HG02870 (cell line): ENCODE results near the gene RNASE11.
"Not testable (repeated sequence)": the region's sequence is repeated elsewhere in the genome, so short reads cannot be mapped to it uniquely, and the experiment has no call there.

Experiments
- ATAC-seq: cut with Tn5 transposase; IDR thresholded peaks from one replicate; pipeline ENCODE4 v1.9.1; 2021; ENCODE audit warnings: mild to moderate bottlenecking, moderate library complexity; ENCODE audit not compliant: unreplicated experiment

RNASE11 gene

GRCh38 chr14:20587489-20588154 lies at the start of gene RNASE11:
Gene RNASE11, minus strand, starts transcription at chr14:20588001.
- ATAC-seq = no peak

- peak; percentile 75 for ATAC-seq
Measured at GRCh38 chr14:20632831-20633691, 45.3 kb upstream of the RNASE11 start.

GRCh38 chr14:20632448-20632830 lies 44.6 kb upstream of the RNASE11 start:
- ATAC-seq = no peak

GRCh38 chr14:20631880-20632389 lies 44.1 kb upstream of the RNASE11 start:
- ATAC-seq = no peak

GRCh38 chr14:20631023-20631879 lies 43.5 kb upstream of the RNASE11 start:
- ATAC-seq = no peak

- peak; percentile 34 for ATAC-seq
Measured at GRCh38 chr14:20630340-20631022, 42.7 kb upstream of the RNASE11 start.

GRCh38 chr14:20628063-20628854 lies 40.5 kb upstream of the RNASE11 start:
- no peak for ATAC-seq

- no peak for ATAC-seq
Measured at GRCh38 chr14:20627346-20628027, 39.7 kb upstream of the RNASE11 start.

- no peak for ATAC-seq
Measured at GRCh38 chr14:20626274-20626673, 38.5 kb upstream of the RNASE11 start.

- no peak for ATAC-seq
Measured at GRCh38 chr14:20624495-20625070, 36.8 kb upstream of the RNASE11 start.

GRCh38 chr14:20623798-20624197 lies 36.0 kb upstream of the RNASE11 start:
- no peak for ATAC-seq

- no peak for ATAC-seq
Measured at GRCh38 chr14:20622816-20623291, 35.1 kb upstream of the RNASE11 start.

- no peak for ATAC-seq
Measured at GRCh38 chr14:20620798-20621478, 33.1 kb upstream of the RNASE11 start.

GRCh38 chr14:20619688-20620087 lies 31.9 kb upstream of the RNASE11 start:
- ATAC-seq = not testable (repeated sequence)

GRCh38 chr14:20618271-20618749 lies 30.5 kb upstream of the RNASE11 start:
- no peak for ATAC-seq

- no peak for ATAC-seq
Measured at GRCh38 chr14:20617138-20618003, 29.6 kb upstream of the RNASE11 start.

GRCh38 chr14:20615996-20616395 lies 28.2 kb upstream of the RNASE11 start:
- ATAC-seq = no peak
